Measurements from ENCODE around the gene NEB.

The NEB gene

DNA sequence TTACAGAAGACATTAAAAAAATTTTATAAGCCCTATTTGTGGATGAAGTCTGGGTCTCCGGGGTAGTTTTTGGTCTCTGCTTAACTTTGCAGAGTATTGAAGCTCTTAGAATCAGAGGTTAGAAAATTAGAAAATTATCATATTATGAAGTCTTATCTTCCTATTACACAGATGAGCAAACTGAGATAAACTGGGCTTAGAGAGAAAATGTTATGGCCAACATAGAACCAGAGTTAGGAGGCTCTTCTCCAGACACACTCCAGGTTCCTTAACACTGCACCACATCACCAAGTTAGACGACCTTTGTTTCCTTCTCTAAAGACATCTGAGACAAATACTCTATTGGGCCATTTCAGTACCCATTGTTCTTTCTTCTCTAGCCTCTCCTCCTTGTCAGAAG lies 36.7 kb upstream of the NEB start:
- ATAC-seq (replicated peaks) = no peak
- no peak overlapping the region for H3K27ac Mint-ChIP-seq
- peaks cover 0 to 2% of the 10 kb centered on the region in 2 donors for H3K9me3 Mint-ChIP-seq
- no peak overlapping the region for H3K4me3 Mint-ChIP-seq
- no peak for DNase-seq
- no peaks in the 10 kb centered on the region for H3K36me3 Mint-ChIP-seq (ENCODE audit: insufficient read depth)
- peaks cover 12 to 13% of the 10 kb centered on the region in 2 donors for H3K4me1 Mint-ChIP-seq (ENCODE audit: low read depth in 2 of 2)
- H3K27me3 Mint-ChIP-seq = no peaks in the 10 kb centered on the region

DNA sequence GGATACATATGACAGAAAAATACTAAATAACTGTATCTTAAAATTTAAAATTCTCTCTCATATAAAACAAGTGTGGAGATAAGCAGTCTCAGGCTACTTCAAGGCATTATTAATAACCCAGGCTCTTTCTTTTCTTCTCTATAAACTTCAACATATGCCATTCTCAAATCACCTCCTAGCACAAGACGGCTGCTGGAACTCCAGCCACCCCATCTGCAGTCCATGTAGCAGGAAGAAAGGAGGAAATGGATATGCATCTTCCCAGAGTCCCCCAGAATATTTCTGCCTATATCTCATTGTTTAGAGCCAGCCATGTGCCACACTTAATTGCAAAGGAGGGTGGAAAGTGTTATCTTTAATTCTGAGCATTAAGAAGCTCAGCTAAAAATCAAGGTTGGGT lies 35.3 kb upstream of the NEB start:
- Mint-ChIP-seq H3K4me1 (ENCODE audit: low read depth in 2 of 2) (peaks cover 21% of the 10 kb centered on the region in 2 donors), H3K27me3 (no peaks in the 10 kb centered on the region), H3K36me3 (ENCODE audit: insufficient read depth) (no peaks in the 10 kb centered on the region), H3K4me3 (no peak overlapping the region), H3K27ac (no peak overlapping the region), H3K9me3 (peaks cover 0 to 2% of the 10 kb centered on the region in 2 donors)
- ATAC-seq (replicated peaks) (no peak), DNase-seq (no peak)

DNA sequence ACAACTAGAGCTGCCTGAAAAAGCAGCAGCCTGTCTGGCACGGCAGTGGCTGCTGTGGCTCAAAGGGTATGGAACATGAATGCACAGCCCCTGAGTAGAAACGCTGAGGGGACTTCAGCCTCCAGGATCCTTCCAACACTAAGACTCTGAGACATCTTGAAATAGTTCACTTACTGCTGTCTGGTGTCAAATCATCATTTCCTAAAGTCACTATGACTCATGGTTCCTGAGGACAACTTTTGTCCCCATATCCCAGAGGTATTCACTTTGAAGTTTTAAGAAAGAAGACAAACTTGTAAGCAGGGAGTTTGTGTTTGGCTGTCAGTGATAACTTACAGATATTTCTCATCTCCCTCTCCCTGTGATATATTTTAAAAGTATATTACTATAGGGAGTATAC lies 33.3 kb upstream of the NEB start:
- no peak for DNase-seq
- Mint-ChIP-seq H3K4me1 (ENCODE audit: low read depth in 2 of 2) (peaks cover 21% of the 10 kb centered on the region in 2 donors), H3K9me3 (peaks cover 0 to 2% of the 10 kb centered on the region in 2 donors), H3K27me3 (no peaks in the 10 kb centered on the region), H3K4me3 (no peak overlapping the region), H3K36me3 (ENCODE audit: insufficient read depth) (no peaks in the 10 kb centered on the region), H3K27ac (peak overlapping the region in 1 of 2 donors; percentile 69)
- no peak for ATAC-seq (replicated peaks)

DNA sequence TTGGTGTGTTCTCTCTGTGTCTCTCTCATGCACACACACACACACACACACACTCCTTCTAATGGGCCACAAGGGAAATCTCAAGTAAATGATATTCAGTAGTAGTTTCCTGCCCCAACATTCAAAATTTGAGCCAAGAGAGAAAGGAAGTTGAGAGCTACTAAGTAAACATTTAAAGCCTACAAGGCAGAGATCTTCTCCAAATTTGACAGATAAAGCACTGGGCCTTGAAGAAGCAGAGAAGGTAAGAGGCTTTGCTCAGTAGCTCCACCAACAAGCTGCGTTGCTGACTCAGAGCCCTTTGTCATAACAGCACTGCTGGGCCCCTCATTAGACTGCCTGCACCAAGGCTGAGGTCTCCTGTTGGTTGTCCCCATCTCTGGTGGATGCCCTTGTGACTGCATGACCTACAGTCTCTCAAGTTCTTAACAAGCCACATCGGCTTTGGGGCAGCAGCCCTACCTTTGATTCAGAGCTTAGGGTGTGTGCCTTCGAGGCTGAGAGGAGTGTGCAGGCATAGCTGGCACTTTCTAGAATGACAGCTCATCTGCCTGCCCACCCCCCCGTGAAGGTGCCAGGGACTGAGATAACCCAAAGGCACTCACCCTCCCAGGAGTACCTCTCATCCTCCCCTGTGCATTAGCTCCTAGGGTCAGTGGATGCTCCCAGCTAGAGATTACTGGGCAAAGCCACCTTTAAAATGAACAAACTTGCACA lies 32.3 kb upstream of the NEB start:
- ATAC-seq (replicated peaks) (peak; percentile 51), DNase-seq (no peak)
- H3K9me3 Mint-ChIP-seq = peaks cover 0 to 2% of the 10 kb centered on the region in 2 donors
- H3K36me3 Mint-ChIP-seq (ENCODE audit: insufficient read depth) = no peaks in the 10 kb centered on the region
- H3K4me3 Mint-ChIP-seq = peak overlapping the region in 1 of 2 donors; percentile 24
- no peaks in the 10 kb centered on the region for H3K27me3 Mint-ChIP-seq
- peak overlapping the region; percentile 69 to 76 for H3K27ac Mint-ChIP-seq
- H3K4me1 Mint-ChIP-seq (ENCODE audit: low read depth in 2 of 2) = peaks cover 21% of the 10 kb centered on the region in 2 donors

DNA sequence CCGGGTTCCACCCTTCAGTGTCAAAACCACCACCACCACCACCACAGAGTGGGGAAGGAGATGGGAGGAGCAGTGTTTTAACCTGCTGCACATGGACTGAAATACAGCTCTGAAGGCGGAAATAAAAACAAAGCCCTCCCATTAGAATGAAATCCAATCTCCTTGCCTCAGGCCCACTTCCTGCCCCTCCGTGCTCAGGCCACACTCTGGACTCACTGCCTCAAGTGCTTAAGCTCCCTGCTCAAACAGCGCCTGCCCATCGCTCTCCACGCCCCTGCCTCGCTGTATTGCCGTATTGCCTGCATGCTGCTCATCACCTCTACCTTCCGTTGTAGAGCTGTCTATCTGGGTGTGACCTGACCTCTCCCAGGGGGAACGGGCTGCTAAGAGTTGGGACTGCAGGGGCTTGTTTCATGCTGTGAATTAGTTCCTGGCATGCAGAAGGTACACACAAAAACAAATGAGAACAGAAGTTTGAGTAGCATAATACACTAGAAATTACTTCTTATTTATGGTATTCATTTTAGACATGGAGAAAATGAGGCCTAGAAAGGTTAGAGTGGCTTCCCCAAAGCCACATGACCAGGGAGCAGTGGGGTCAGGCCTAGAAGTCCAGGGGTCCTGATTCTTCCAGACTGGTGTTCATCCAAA lies 31.6 kb upstream of the NEB start:
- no peak for DNase-seq
- ATAC-seq (replicated peaks) = peak; percentile 31
- Mint-ChIP-seq H3K36me3 (ENCODE audit: insufficient read depth) (no peaks in the 10 kb centered on the region), H3K4me3 (peak overlapping the region; percentile 16 to 24), H3K4me1 (ENCODE audit: low read depth in 2 of 2) (peaks cover 21% of the 10 kb centered on the region in 2 donors), H3K9me3 (peaks cover 0 to 2% of the 10 kb centered on the region in 2 donors), H3K27me3 (no peaks in the 10 kb centered on the region), H3K27ac (peak overlapping the region; percentile 69 to 76)

DNA sequence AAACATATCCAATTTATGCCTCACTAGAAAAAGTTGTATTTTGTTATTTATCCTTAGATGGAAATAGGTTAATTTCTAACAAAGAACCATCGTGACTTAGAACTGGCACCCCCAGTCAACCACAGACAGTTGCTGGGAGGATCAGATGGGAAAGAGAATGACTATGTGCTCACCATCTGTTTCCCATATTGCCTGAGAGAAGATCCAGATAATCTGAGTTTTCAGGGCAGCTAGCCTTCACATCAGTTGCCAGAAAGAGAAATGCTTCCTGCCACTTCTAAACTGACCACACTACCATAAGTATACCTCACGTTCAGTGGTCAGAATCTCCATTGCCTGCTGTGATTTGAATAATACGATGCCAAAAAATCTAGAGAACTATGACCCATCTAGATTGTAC lies 28.4 kb upstream of the NEB start:
- H3K9me3 Mint-ChIP-seq = no peaks in the 10 kb centered on the region
- H3K4me1 Mint-ChIP-seq (ENCODE audit: low read depth in 2 of 2) = peaks cover 21 to 23% of the 10 kb centered on the region in 2 donors
- H3K27ac Mint-ChIP-seq = no peak overlapping the region
- H3K27me3 Mint-ChIP-seq = no peaks in the 10 kb centered on the region
- DNase-seq (no peak), ATAC-seq (replicated peaks) (no peak)
- H3K4me3 Mint-ChIP-seq = no peak overlapping the region
- H3K36me3 Mint-ChIP-seq (ENCODE audit: insufficient read depth) = no peaks in the 10 kb centered on the region

DNA sequence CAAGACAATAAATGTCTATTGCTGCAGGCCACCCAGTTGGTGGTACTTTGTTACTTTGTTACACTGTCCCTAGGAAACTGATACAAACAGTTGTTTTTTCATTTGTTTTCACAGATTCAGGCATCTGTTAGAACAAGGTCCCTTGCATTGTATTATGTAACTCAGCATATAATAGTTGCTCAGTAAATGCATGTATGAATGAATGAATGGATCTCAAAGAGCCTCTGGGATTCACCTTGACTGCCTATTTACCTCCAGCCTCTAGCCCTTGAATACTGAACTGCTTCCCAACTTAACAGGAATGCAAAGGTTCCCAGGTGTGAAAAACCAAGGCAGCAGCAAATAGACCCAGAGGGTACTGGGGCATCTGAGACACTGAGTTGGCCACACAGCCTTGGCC lies 27.4 kb upstream of the NEB start:
- DNase-seq = no peak
- peaks cover 16% of the 10 kb centered on the region in 2 donors for H3K4me1 Mint-ChIP-seq (ENCODE audit: low read depth in 2 of 2)
- H3K27ac Mint-ChIP-seq = no peak overlapping the region
- no peak overlapping the region for H3K4me3 Mint-ChIP-seq
- ATAC-seq (replicated peaks) = no peak
- no peaks in the 10 kb centered on the region for H3K27me3 Mint-ChIP-seq
- H3K9me3 Mint-ChIP-seq = no peaks in the 10 kb centered on the region
- no peaks in the 10 kb centered on the region for H3K36me3 Mint-ChIP-seq (ENCODE audit: insufficient read depth)

DNA sequence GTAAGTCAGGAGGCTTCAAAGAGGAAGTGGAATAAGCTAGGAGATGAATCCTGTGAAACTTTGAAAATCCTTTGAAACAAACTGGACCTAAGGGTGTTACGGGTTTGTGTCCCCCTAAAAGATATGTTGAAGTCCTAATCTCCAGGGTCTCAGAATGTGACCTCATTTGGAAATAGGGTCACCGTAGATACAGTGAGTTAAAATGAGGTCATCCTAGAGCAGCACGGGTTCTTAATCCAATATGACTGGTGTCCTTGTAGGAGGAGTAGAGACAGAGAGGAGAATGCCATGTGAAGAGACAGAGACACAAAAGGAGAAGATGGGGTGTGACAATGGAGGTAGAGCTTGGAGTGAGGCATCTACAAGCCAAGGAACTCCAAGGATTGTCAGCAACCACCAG lies 26.9 kb upstream of the NEB start:
- H3K4me3 Mint-ChIP-seq = no peak overlapping the region
- no peak overlapping the region for H3K27ac Mint-ChIP-seq
- ATAC-seq (replicated peaks) = no peak
- H3K27me3 Mint-ChIP-seq = no peaks in the 10 kb centered on the region
- H3K4me1 Mint-ChIP-seq (ENCODE audit: low read depth in 2 of 2) = peaks cover 11% of the 10 kb centered on the region in 2 donors
- no peaks in the 10 kb centered on the region for H3K36me3 Mint-ChIP-seq (ENCODE audit: insufficient read depth)
- H3K9me3 Mint-ChIP-seq = no peaks in the 10 kb centered on the region
- DNase-seq = no peak

DNA sequence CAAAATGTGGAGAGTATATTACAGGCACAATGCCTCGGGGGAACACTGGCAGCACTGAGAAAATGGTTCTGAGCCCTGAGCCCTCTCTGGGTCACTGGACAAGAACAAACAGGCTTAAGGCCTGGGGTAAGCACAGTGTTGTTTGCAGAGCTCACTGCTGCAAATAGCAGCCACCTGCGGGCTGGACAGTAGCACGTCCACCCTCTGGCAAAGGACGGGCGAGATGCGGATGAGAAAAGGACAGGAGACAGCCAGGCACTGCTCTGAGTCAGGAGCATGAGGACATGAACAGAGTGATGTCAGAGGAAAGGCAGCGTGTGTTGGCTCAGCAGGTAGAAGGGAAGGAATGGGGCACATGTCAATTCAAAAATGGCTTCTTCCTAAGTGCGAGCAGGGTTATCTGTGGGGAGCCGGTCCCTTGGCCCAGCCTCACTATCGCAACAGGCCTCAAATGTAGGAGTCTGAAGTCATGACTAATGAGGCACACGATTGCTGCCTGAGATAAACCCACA lies 25.9 kb upstream of the NEB start:
- no peak for DNase-seq
- Mint-ChIP-seq H3K27ac (no peak overlapping the region), H3K36me3 (ENCODE audit: insufficient read depth) (no peaks in the 10 kb centered on the region), H3K27me3 (no peaks in the 10 kb centered on the region), H3K4me1 (ENCODE audit: low read depth in 2 of 2) (peaks cover under 1 to 3% of the 10 kb centered on the region in 2 donors), H3K9me3 (no peaks in the 10 kb centered on the region), H3K4me3 (no peak overlapping the region)
- ATAC-seq (replicated peaks) = no peak

DNA sequence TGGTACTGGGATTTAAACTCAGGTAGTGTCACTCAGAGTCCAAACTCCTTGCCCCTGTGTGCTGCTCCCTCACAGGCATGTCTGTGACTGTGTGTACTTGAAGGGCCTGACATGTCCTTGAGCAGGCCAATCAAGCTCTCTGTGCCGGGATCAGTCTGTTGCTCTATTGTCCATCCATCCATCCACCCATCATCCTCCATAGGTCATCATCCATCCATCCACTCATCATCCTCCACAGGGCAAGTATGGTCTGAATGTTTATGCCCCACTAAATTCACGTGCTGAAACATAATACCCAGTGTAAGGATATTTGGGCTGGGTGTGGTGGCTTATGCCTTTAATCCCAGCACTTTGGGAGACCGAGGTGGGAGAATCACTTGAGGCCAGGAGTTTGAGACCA lies 24.5 kb upstream of the NEB start:
- no peak for ATAC-seq (replicated peaks)
- H3K36me3 Mint-ChIP-seq (ENCODE audit: insufficient read depth) = no peaks in the 10 kb centered on the region
- no peak for DNase-seq
- H3K4me3 Mint-ChIP-seq = no peak overlapping the region
- no peak overlapping the region for H3K27ac Mint-ChIP-seq
- H3K9me3 Mint-ChIP-seq = no peaks in the 10 kb centered on the region
- peaks cover 0 to 2% of the 10 kb centered on the region in 2 donors for H3K4me1 Mint-ChIP-seq (ENCODE audit: low read depth in 2 of 2)
- H3K27me3 Mint-ChIP-seq = no peaks in the 10 kb centered on the region

DNA sequence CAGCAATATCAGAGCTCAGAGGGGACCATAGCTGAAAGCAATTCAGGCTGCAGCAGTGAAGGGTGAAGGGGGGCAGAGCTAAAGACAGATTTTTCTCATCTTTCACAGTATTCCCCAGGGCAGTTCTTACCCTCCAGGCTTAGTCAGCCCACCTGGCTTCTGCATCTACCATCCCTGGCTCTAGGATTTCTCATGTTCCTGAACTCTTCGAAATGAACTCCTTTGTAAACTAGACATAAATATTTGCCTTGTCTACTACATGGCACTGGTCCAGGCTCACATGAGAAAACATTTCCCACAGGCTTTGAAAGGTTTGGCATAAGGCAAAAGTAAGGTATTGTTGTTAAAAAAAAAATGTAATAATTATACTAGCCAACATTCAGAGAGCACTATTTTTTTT lies 23.6 kb upstream of the NEB start:
- no peak overlapping the region for H3K27ac Mint-ChIP-seq
- H3K36me3 Mint-ChIP-seq (ENCODE audit: insufficient read depth) = no peaks in the 10 kb centered on the region
- no peak overlapping the region for H3K4me3 Mint-ChIP-seq
- H3K4me1 Mint-ChIP-seq (ENCODE audit: low read depth in 2 of 2) = peaks cover 0 to 2% of the 10 kb centered on the region in 2 donors
- DNase-seq (no peak), ATAC-seq (replicated peaks) (no peak)
- H3K27me3 Mint-ChIP-seq = no peaks in the 10 kb centered on the region
- no peaks in the 10 kb centered on the region for H3K9me3 Mint-ChIP-seq

DNA sequence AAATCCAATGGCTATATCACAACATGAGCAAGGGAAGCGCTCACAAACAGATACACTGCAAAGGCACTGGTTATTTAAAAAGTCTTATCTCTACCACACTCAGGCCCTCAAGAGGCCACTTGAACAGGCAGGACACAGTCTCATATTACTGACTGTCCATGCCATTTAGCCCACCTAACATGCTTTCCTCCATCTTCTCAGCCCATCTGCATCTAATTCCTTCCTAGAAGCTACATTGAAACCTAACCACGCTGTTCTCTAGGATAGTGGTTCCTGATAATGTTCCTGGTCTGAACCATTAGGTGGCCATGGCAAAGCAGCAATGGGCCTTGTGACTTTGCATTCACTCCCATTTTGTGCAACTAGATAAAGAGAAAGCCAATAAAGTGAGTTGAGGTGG lies 22.5 kb upstream of the NEB start:
- H3K4me3 Mint-ChIP-seq = no peak overlapping the region
- no peaks in the 10 kb centered on the region for H3K27me3 Mint-ChIP-seq
- no peaks in the 10 kb centered on the region for H3K9me3 Mint-ChIP-seq
- H3K36me3 Mint-ChIP-seq (ENCODE audit: insufficient read depth) = no peaks in the 10 kb centered on the region
- DNase-seq (no peak), ATAC-seq (replicated peaks) (no peak)
- H3K27ac Mint-ChIP-seq = no peak overlapping the region
- peaks cover 0 to 2% of the 10 kb centered on the region in 2 donors for H3K4me1 Mint-ChIP-seq (ENCODE audit: low read depth in 2 of 2)

DNA sequence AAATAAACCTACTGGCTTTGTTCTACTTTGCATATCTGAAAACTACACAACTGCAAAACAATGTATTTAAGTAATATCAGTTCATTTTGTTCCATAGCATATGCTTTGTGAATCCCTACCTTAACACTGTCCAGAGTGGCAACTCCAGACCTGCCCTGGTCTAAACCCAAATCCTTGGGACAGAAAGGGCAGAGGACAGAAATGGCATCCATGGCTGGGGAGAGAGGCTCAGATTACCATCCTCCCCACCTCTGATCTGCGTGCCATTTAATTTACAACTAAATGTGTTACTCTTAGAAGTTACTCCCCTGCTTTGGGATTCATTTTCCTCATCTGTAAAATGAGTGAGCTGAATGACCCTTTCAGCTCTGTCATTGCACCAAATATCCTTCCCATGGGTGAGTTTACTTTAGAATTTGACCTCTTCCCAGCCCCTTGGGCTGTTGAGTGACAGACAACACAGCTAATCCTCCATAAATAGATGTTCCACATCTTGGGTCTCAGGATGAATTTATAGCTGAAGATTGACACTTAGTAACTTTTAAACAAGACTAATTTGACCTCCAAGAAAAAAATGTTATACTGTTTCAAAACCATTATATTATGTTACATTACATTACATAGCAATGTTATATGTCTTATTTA lies 20.1 kb upstream of the NEB start:
- no peaks in the 10 kb centered on the region for H3K36me3 Mint-ChIP-seq (ENCODE audit: insufficient read depth)
- ATAC-seq (replicated peaks) = no peak
- no peaks in the 10 kb centered on the region for H3K9me3 Mint-ChIP-seq
- H3K27ac Mint-ChIP-seq = no peak overlapping the region
- DNase-seq = no peak
- H3K27me3 Mint-ChIP-seq = no peaks in the 10 kb centered on the region
- H3K4me1 Mint-ChIP-seq (ENCODE audit: low read depth in 2 of 2) = no peaks in the 10 kb centered on the region
- H3K4me3 Mint-ChIP-seq = no peak overlapping the region

DNA sequence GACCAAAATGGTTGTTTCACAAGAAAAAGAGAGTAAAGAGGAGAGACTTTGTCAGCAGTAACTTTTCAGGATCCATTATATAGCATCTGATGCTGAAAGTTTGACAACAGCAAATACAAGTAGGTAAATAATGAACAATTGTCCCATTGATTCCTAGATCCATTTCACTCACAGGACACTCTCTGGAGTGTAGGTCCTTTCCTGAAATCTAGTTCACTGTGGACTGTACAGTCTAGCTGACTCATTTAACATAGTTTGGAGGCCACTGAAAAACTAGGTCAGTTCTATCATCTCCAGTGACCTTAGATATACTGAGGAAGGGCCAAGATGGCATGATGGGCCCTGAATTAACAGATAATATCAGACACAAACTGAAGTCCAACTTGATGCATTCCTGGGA lies 19.3 kb upstream of the NEB start:
- H3K27me3 Mint-ChIP-seq = no peaks in the 10 kb centered on the region
- DNase-seq = no peak
- ATAC-seq (replicated peaks) = no peak

More for the DNA sequence above, 19.3 kb upstream of the NEB start:
- Mint-ChIP-seq H3K4me3 (no peak overlapping the region), H3K4me1 (ENCODE audit: low read depth in 2 of 2) (no peaks in the 10 kb centered on the region), H3K27ac (no peak overlapping the region), H3K36me3 (ENCODE audit: insufficient read depth) (no peaks in the 10 kb centered on the region), H3K9me3 (no peaks in the 10 kb centered on the region)

All from effector memory CD8-positive, alpha-beta T cell (primary cell).